ENCODE measurements around the gene PROK1. TPM values are rescaled to one million over a fixed set of nuclear protein-coding genes. Genes with fewer than 3 reads are reported as not detected.

PROK1 gene
- total RNA-seq, 1 experiment from 2014 or later: not detected

DNA sequence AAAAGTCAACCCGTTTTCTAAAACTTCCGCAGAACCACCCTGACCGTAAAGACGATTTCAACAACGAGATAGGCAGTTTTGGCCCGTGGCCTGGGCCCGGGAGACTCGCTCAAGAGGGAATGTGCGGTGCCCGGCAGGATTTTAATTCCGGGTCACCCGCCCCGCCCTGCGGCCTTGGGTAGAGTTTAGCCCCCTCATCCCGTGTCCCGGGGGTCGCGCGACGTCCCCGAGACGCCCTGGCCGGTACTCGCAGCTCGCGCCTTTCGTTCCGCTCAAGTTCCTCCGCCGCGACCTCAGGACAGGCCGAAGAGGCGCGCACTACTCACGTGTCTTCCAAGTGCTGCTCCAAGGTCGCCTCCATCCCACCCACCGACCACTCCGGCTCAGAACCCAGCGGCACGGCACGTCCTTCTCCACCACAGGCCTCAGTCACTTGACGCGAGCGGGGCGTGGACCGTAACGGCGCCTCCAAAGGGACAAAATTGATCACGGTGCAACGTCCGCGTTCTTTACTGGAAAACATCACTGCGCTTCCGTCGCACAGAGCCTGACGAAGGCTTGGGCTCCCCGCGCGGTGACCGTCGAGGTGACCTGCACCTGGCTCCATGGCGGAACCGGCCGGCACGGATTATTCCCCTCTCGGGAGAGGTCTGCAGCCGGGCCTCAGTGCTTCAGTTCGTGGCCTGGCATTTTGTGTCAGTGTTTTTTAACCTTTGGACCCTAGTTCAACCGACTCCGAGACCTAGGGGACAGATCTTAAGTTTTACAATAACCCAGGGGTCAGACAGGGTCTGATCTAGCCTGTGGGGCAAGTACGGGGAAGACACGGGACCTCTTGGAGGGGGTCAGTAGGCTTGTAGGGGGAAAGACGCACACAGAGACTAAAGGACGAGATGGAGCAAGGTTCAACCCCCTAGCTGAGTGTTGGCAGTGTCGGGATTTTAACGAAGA is 43.4 kb upstream of the PROK1 start, which contains the start of gene LAMTOR5:
Gene LAMTOR5 (minus strand): TSS at position 435 of the 951 bp plus-strand sequence. CDS start 74 bp downstream, at position 361.
- peak; percentile 94 for DNase-seq (ENCODE audit: low spot score)
- Histone ChIP-seq H3K27ac (ENCODE audit: low read depth, low read length, poor library complexity, severe bottlenecking) (peak within 1 kb of the TSS; percentile 83), H3K4me1 (ENCODE audit: insufficient read depth, low read length, poor library complexity, severe bottlenecking) (peaks cover 7% of the 10 kb centered on the region), H3K36me3 (ENCODE audit: insufficient read depth, low read length, poor library complexity, severe bottlenecking) (peaks cover 25% of the 10 kb centered on the region), H3K4me3 (ENCODE audit: low read depth, low read length, poor library complexity, severe bottlenecking) (peak within 1 kb of the TSS; percentile 87), H3K9me3 (ENCODE audit: low read depth, low read length, poor library complexity, severe bottlenecking) (no peaks in the 10 kb centered on the region), H3K27me3 (replicated peaks; ENCODE audit: insufficient read depth, low read depth, low read length, poor library complexity) (no peaks in the 10 kb centered on the region)
- TF ChIP-seq, protein P1, sequence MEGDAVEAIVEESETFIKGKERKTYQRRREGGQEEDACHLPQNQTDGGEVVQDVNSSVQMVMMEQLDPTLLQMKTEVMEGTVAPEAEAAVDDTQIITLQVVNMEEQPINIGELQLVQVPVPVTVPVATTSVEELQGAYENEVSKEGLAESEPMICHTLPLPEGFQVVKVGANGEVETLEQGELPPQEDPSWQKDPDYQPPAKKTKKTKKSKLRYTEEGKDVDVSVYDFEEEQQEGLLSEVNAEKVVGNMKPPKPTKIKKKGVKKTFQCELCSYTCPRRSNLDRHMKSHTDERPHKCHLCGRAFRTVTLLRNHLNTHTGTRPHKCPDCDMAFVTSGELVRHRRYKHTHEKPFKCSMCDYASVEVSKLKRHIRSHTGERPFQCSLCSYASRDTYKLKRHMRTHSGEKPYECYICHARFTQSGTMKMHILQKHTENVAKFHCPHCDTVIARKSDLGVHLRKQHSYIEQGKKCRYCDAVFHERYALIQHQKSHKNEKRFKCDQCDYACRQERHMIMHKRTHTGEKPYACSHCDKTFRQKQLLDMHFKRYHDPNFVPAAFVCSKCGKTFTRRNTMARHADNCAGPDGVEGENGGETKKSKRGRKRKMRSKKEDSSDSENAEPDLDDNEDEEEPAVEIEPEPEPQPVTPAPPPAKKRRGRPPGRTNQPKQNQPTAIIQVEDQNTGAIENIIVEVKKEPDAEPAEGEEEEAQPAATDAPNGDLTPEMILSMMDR (conservative IDR thresholded peaks at IDR 0.05; ENCODE audit: low read depth, low read length): no peak
- TF ChIP-seq EZH2 (IDR thresholded peaks at IDR 0.05; ENCODE audit: borderline replicate concordance, low read depth, low read length, poor library complexity, severe bottlenecking): no peak
- POLR2A ChIA-PET (ENCODE audit: low non-redundant PET): no interaction called here
- intact Hi-C loops (cut with micrococcal nuclease; ENCODE audit: unreplicated experiment): loop anchor here (2.0 kb wide), 1 partner anchor 69 kb away; the partner anchor contains the start of gene RBM15
- CTCF ChIA-PET: interaction anchor here (0.7 to 2.2 kb wide), 3 partner anchors 53 to 211 kb away, joined by 3 to 7 read pairs (median 4); no protein-coding TSS in a partner anchor
- BruUV-seq (replicated peaks): TSS peak; percentile 88

DNA sequence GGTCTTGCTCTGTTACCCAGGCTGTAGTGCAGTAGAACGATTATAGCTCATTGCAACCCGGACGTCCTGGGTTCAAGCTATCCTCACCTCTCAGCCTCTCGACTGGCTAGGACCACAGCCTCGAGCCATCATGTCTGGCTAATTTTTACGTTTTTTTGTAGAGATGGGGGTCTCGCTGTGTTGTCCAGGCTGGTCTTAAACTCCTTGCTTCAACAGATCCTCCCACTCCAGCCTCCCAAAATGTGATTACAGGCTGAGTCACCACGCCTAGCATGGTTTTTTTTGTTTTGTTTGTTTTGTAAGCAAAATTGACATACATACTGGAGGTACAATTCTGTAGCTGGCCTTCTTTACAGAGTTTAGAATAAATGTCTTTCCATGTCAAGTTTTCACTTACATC is 42.5 kb upstream of the PROK1 start:
- peak overlapping the region; percentile 87 for H3K4me3 ChIP-seq (ENCODE audit: low read depth, low read length, poor library complexity, severe bottlenecking)
- BruUV-seq (replicated peaks): no TSS peak
- H3K4me1 ChIP-seq (ENCODE audit: insufficient read depth, low read length, poor library complexity, severe bottlenecking): peaks cover 7% of the 10 kb centered on the region
- TF ChIP-seq, protein P1 (conservative IDR thresholded peaks at IDR 0.05; ENCODE audit: low read depth, low read length): no peak
- no peak for TF ChIP-seq EZH2 (IDR thresholded peaks at IDR 0.05; ENCODE audit: borderline replicate concordance, low read depth, low read length, poor library complexity, severe bottlenecking)
- CTCF ChIA-PET: interaction anchor here (0.7 to 2.2 kb wide), 3 partner anchors 52 to 212 kb away, joined by 3 to 7 read pairs (median 4); no protein-coding TSS in a partner anchor
- intact Hi-C loops (cut with micrococcal nuclease; ENCODE audit: unreplicated experiment): no loop called here
- peaks cover 15% of the 10 kb centered on the region for H3K36me3 ChIP-seq (ENCODE audit: insufficient read depth, low read length, poor library complexity, severe bottlenecking)
- DNase-seq (ENCODE audit: low spot score): no peak
- POLR2A ChIA-PET (ENCODE audit: low non-redundant PET): interaction anchor here (0.5 kb wide), 1 partner anchor 52 kb away, joined by 3 read pairs; no protein-coding TSS in a partner anchor
- no peaks in the 10 kb centered on the region for H3K27me3 ChIP-seq (replicated peaks; ENCODE audit: insufficient read depth, low read depth, low read length, poor library complexity)
- H3K9me3 ChIP-seq (ENCODE audit: low read depth, low read length, poor library complexity, severe bottlenecking): no peaks in the 10 kb centered on the region
- H3K27ac ChIP-seq (ENCODE audit: low read depth, low read length, poor library complexity, severe bottlenecking): no peak overlapping the region

DNA sequence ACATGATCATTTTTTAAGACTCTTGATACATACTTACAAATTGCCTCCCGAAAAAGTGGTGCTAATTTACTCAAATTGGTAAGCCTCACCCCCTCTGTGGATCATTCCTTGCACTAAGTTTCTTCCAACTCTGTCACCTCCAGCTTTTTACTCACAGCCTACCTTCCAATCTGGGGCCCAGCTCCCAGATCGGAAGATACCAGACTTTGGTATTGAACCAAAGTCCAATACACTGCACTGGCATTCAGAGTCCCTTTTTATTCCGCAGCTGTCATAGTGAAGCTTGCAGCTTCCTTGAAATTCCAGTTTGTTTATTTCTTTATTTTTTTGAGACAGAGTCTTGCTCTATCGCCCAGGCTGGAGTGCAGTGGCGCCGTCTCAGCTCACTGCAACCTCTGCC is 41.6 kb upstream of the PROK1 start:
- no peak for DNase-seq (ENCODE audit: low spot score)
- H3K36me3 ChIP-seq (ENCODE audit: insufficient read depth, low read length, poor library complexity, severe bottlenecking): peaks cover 7% of the 10 kb centered on the region
- H3K4me3 ChIP-seq (ENCODE audit: low read depth, low read length, poor library complexity, severe bottlenecking): no peak overlapping the region
- H3K27me3 ChIP-seq (replicated peaks; ENCODE audit: insufficient read depth, low read depth, low read length, poor library complexity): no peaks in the 10 kb centered on the region
- H3K27ac ChIP-seq (ENCODE audit: low read depth, low read length, poor library complexity, severe bottlenecking): no peak overlapping the region
- H3K4me1 ChIP-seq (ENCODE audit: insufficient read depth, low read length, poor library complexity, severe bottlenecking): peaks cover 7% of the 10 kb centered on the region
- intact Hi-C loops (cut with micrococcal nuclease; ENCODE audit: unreplicated experiment): no loop called here
- CTCF ChIA-PET: interaction anchor here (2.2 kb wide), 1 partner anchor 86 kb away, joined by 7 read pairs; no protein-coding TSS in a partner anchor
- no peaks in the 10 kb centered on the region for H3K9me3 ChIP-seq (ENCODE audit: low read depth, low read length, poor library complexity, severe bottlenecking)
- BruUV-seq (replicated peaks): no TSS peak
- no peak for TF ChIP-seq EZH2 (IDR thresholded peaks at IDR 0.05; ENCODE audit: borderline replicate concordance, low read depth, low read length, poor library complexity, severe bottlenecking)
- TF ChIP-seq, protein P1 (conservative IDR thresholded peaks at IDR 0.05; ENCODE audit: low read depth, low read length): no peak
- POLR2A ChIA-PET (ENCODE audit: low non-redundant PET): no interaction called here

Data from A673 (cell line).